Lung (tissue), 12 donors: Measurements from ENCODE around the gene MYADML2. TPM values are rescaled to one million over a fixed set of nuclear protein-coding genes. Genes with fewer than 3 reads are reported as not detected.

Source experiments
- ATAC-seq: fragments of 200-7000 bp; cut with Tn5 transposase; one replicate; pipeline ENCODE4 v1.9.1; 2020; ENCODE audit warnings: moderate number of reproducible peaks; ENCODE audit not compliant: insufficient read depth, low FRiP score
- DNase-seq, 3 donors: peaks; one replicate each; pipeline ENCODE4 v3.0.0-alpha.2; 2013 to 2017
- H3K27ac ChIP-seq, 2 donors: one replicate each; pipeline ENCODE4 v1.5.1; 2013; ENCODE audit warnings: mild to moderate bottlenecking in 2 of 2, moderate library complexity in 2 of 2, control low read depth in 1 of 2, inconsistent platforms in 1 of 2, low read depth in 1 of 2, low read length in 1 of 2
- H3K27me3 ChIP-seq, 3 donors: one replicate each; pipeline ENCODE4 v1.5.1; 2013; ENCODE audit warnings: low read length in 2 of 3; ENCODE audit not compliant: control insufficient read depth in 3 of 3, insufficient read depth in 3 of 3
- H3K36me3 ChIP-seq, 4 donors: one replicate each; pipeline ENCODE4 v1.5.1; 2013; ENCODE audit warnings: low read length in 4 of 4, mild to moderate bottlenecking in 1 of 4, moderate library complexity in 1 of 4; ENCODE audit not compliant: control insufficient read depth in 4 of 4, insufficient read depth in 4 of 4
- H3K4me1 ChIP-seq, 5 donors: one replicate each; pipeline ENCODE4 v1.5.1; 2013; ENCODE audit warnings: low read length in 5 of 5, mild to moderate bottlenecking in 2 of 5, moderate library complexity in 1 of 5; ENCODE audit not compliant: control insufficient read depth in 5 of 5, insufficient read depth in 5 of 5
- H3K4me3 ChIP-seq: one replicate; pipeline ENCODE4 v1.5.1; 2013; ENCODE audit warnings: mild to moderate bottlenecking, control low read depth, moderate library complexity
- H3K9ac ChIP-seq, 2 donors: one replicate each; pipeline ENCODE4 v1.5.1; 2013; ENCODE audit warnings: low read length in 2 of 2, control low read depth in 1 of 2; ENCODE audit not compliant: insufficient read depth in 1 of 2
- H3K9me3 ChIP-seq, 4 donors: one replicate each; pipeline ENCODE4 v1.5.1; 2013; ENCODE audit warnings: low read length in 3 of 4, mild to moderate bottlenecking in 1 of 4, moderate library complexity in 1 of 4; ENCODE audit not compliant: control insufficient read depth in 4 of 4, insufficient read depth in 3 of 4
- WGBS, 2 donors: extraction: QIAGEN DNeasy Blood & Tissue Kit; methylation state at CpG; one replicate each; pipeline ENCODE4 v1.1.7; 2013; 5-methylcytosine and 5-hydroxymethylcytosine counted together
- polyA plus RNA-seq, 2 donors: library from polyadenylated mRNA; stranded (reverse); fragments of 200-250 nt; gene quantifications; one replicate each; pipeline ENCODE4 v1.2.1, GENCODE V29; 2013
- total RNA-seq, 2 donors: library from RNA; depleted of rRNA in 1 of 2; stranded (reverse); fragments of >200 nt in 1 of 2; gene quantifications; one replicate each; pipeline ENCODE4 v1.2.1, GENCODE V29; 2014 to 2021
- TF ChIP-seq, protein P1 (sequence below): IDR thresholded peaks from 2 replicates; pipeline ENCODE4 v1.5.1; 2012; ENCODE audit warnings: mild to moderate bottlenecking; ENCODE audit errors: control extremely low read depth, extremely low read depth
- donor health status: control.
- donor health status: control.
- donor health status: Bipolar disorder and iron deficiency.
- donor health status: healthy.
- donor health status: DM: yes; HTN: yes; CAD: no.

MYADML2 gene
- total and polyA plus RNA-seq, 4 donors, result not detected

DNA sequence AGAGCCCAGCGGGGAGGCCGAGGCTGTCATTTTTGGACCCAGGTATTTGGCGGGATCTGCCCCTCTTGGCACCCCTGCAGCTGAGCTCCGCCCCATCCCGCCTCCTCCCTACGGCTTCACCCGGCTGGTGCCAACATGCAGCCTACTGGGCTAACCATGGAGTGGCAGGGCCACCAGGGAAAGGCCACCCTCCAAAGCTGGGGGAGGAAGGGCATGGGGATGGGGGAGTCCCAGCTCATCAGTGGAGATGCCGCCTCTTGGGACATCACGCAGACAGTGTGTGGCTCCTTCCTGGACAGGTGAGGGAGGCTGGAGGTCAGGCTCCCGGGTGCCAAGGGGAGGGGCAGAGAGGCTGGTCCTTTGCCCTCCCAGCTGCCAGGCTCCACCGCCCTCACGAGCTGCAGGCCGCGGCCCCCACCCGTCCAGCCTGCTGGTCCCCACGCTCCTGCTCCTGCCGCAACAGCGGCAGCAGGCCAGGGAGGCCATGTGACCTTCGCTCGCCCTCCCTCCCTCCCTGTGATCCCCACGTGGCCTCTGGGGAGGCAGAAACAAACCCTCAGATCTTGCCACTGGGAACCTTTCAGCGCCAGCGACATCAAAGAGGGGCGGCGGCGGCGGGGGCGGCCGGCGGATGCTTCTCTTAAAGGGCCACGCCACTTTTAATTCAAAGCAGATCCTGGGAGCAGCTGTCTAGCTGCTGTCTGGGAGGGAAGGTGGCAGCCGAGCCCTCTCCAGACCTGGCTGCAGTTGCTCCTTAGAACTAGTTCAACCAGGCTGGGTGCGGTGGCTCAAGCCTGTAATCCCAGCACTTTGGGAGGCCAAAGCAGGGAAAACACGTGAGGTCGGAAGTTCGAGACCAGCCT lies 20.7 kb upstream of the MYADML2 start:
- ATAC-seq (peak; percentile 42), DNase-seq (peak; percentile 85 to 93 (median 91))
- peak overlapping the region in 1 of 2 donors; percentile 35 for H3K27ac ChIP-seq
- H3K4me1 ChIP-seq, result peaks cover 0 to 26% (median 14%) of the 10 kb centered on the region in 5 donors
- no peak overlapping the region for H3K9ac ChIP-seq
- no peaks in the 10 kb centered on the region for H3K9me3 ChIP-seq
- no peak overlapping the region for H3K4me3 ChIP-seq
- H3K27me3 ChIP-seq, result peaks cover 0 to 16% (median 0%) of the 10 kb centered on the region in 3 donors
- 10 to 12% methylated on average over 34 to 36 of the region's 36 CpGs for WGBS, 2 donors
- TF ChIP-seq, protein P1, sequence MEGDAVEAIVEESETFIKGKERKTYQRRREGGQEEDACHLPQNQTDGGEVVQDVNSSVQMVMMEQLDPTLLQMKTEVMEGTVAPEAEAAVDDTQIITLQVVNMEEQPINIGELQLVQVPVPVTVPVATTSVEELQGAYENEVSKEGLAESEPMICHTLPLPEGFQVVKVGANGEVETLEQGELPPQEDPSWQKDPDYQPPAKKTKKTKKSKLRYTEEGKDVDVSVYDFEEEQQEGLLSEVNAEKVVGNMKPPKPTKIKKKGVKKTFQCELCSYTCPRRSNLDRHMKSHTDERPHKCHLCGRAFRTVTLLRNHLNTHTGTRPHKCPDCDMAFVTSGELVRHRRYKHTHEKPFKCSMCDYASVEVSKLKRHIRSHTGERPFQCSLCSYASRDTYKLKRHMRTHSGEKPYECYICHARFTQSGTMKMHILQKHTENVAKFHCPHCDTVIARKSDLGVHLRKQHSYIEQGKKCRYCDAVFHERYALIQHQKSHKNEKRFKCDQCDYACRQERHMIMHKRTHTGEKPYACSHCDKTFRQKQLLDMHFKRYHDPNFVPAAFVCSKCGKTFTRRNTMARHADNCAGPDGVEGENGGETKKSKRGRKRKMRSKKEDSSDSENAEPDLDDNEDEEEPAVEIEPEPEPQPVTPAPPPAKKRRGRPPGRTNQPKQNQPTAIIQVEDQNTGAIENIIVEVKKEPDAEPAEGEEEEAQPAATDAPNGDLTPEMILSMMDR, result no peak
- no peaks in the 10 kb centered on the region for H3K36me3 ChIP-seq

DNA sequence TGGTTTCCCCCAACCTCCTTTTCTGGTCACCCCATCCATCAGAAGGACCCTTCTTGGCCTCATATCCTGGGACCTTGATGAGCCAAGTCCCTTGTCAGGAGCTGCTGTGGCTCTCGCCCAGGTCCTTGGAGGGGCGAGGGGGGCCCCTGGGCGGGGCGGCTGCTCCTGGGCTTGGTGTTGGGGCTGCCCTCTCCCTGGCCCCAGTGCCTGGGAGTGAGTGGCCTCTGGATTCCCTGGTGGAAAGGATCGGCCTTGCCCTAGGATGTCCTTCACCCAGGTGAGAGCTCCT lies 20.2 kb upstream of the MYADML2 start:
- DNase-seq (no peak), ATAC-seq (no peak)
- Histone ChIP-seq H3K27ac (peak overlapping the region in 1 of 2 donors; percentile 35), H3K4me3 (no peak overlapping the region), H3K27me3 (peaks cover 0 to 20% (median 0%) of the 10 kb centered on the region in 3 donors), H3K36me3 (no peaks in the 10 kb centered on the region), H3K9me3 (no peaks in the 10 kb centered on the region), H3K9ac (no peak overlapping the region), H3K4me1 (peaks cover 0 to 26% (median 14%) of the 10 kb centered on the region in 5 donors)
- 17 to 35% methylated on average over 5 of the region's 5 CpGs for WGBS, 2 donors
- TF ChIP-seq, protein P1, result no peak

GRCh38 chr17:81966343-81967243 lies 19.6 kb upstream of the MYADML2 start:
- peaks cover 0 to 29% (median 14%) of the 10 kb centered on the region in 5 donors for H3K4me1 ChIP-seq
- peak; percentile 94 to 95 (median 94) for DNase-seq
- WGBS, 2 donors, result 17 to 42% methylated on average over 40 to 41 of the region's 41 CpGs
- ATAC-seq, result peak; percentile 12
- peaks cover 0 to 20% (median 0%) of the 10 kb centered on the region in 3 donors for H3K27me3 ChIP-seq
- H3K27ac ChIP-seq, result peak overlapping the region in 1 of 2 donors; percentile 35
- TF ChIP-seq, protein P1, result no peak
- H3K9me3 ChIP-seq, result no peaks in the 10 kb centered on the region
- no peaks in the 10 kb centered on the region for H3K36me3 ChIP-seq
- H3K9ac ChIP-seq, result no peak overlapping the region
- H3K4me3 ChIP-seq, result no peak overlapping the region
